ENCODE measurements around the gene ARHGAP29.

The ARHGAP29 gene

GRCh38 chr1:94225845-94226244 lies 11.5 kb downstream of the ARHGAP29 start:
- Histone ChIP-seq H3K4me2 (ENCODE audit: low read length) (no peak overlapping the region), H2AFZ (ENCODE audit: low read length) (no peak overlapping the region), H3F3A (ENCODE audit: insufficient read depth, low read length) (no peaks in the 10 kb centered on the region), H4K20me1 (ENCODE audit: insufficient read depth, low read length) (no peaks in the 10 kb centered on the region), H3K27me3 (ENCODE audit: insufficient read depth, low read length) (no peaks in the 10 kb centered on the region), H3K4me3 (ENCODE audit: low read depth, low read length, poor library complexity, severe bottlenecking) (no peak overlapping the region), H3K9me2 (ENCODE audit: low read depth, low read length) (no peaks in the 10 kb centered on the region), H3K79me2 (ENCODE audit: insufficient read depth, low read length) (no peaks in the 10 kb centered on the region), H3K9me3 (ENCODE audit: low read length) (no peaks in the 10 kb centered on the region), H3K27ac (ENCODE audit: low read depth, low read length, poor library complexity, severe bottlenecking) (no peak overlapping the region), H3K36me3 (ENCODE audit: insufficient read depth, low read length) (no peaks in the 10 kb centered on the region), H3K9ac (ENCODE audit: low read length) (no peak overlapping the region), H3K4me1 (ENCODE audit: insufficient read depth, low read length, severe bottlenecking) (no peaks in the 10 kb centered on the region)
- TF ChIP-seq CTCF (IDR thresholded peaks at IDR 0.05; ENCODE audit: low read length) (no peak), EZH2 (IDR thresholded peaks at IDR 0.05; ENCODE audit: borderline replicate concordance, low read length) (no peak)

GRCh38 chr1:94218332-94218731 lies 19.1 kb downstream of the ARHGAP29 start:
- Histone ChIP-seq H3K9me2 (ENCODE audit: low read depth, low read length) (no peaks in the 10 kb centered on the region), H3K36me3 (ENCODE audit: insufficient read depth, low read length) (no peaks in the 10 kb centered on the region), H3F3A (ENCODE audit: insufficient read depth, low read length) (no peaks in the 10 kb centered on the region), H4K20me1 (ENCODE audit: insufficient read depth, low read length) (no peaks in the 10 kb centered on the region), H3K9ac (ENCODE audit: low read length) (no peak overlapping the region), H3K4me2 (ENCODE audit: low read length) (no peak overlapping the region), H2AFZ (ENCODE audit: low read length) (no peak overlapping the region), H3K4me3 (ENCODE audit: low read depth, low read length, poor library complexity, severe bottlenecking) (no peak overlapping the region), H3K27me3 (ENCODE audit: insufficient read depth, low read length) (no peaks in the 10 kb centered on the region), H3K9me3 (ENCODE audit: low read length) (no peaks in the 10 kb centered on the region), H3K79me2 (ENCODE audit: insufficient read depth, low read length) (no peaks in the 10 kb centered on the region), H3K27ac (ENCODE audit: low read depth, low read length, poor library complexity, severe bottlenecking) (no peak overlapping the region), H3K4me1 (ENCODE audit: insufficient read depth, low read length, severe bottlenecking) (no peaks in the 10 kb centered on the region)
- TF ChIP-seq CTCF (IDR thresholded peaks at IDR 0.05; ENCODE audit: low read length) (no peak), EZH2 (IDR thresholded peaks at IDR 0.05; ENCODE audit: borderline replicate concordance, low read length) (no peak)

GRCh38 chr1:94215955-94216354 lies 21.4 kb downstream of the ARHGAP29 start:
- H3K9me3 ChIP-seq (ENCODE audit: low read length): no peaks in the 10 kb centered on the region
- no peak overlapping the region for H3K27ac ChIP-seq (ENCODE audit: low read depth, low read length, poor library complexity, severe bottlenecking)
- no peaks in the 10 kb centered on the region for H3K9me2 ChIP-seq (ENCODE audit: low read depth, low read length)
- no peaks in the 10 kb centered on the region for H4K20me1 ChIP-seq (ENCODE audit: insufficient read depth, low read length)
- H3F3A ChIP-seq (ENCODE audit: insufficient read depth, low read length): no peaks in the 10 kb centered on the region
- H3K4me2 ChIP-seq (ENCODE audit: low read length): no peak overlapping the region
- H2AFZ ChIP-seq (ENCODE audit: low read length): no peak overlapping the region
- no peak overlapping the region for H3K4me3 ChIP-seq (ENCODE audit: low read depth, low read length, poor library complexity, severe bottlenecking)
- H3K4me1 ChIP-seq (ENCODE audit: insufficient read depth, low read length, severe bottlenecking): no peaks in the 10 kb centered on the region
- TF ChIP-seq EZH2 (IDR thresholded peaks at IDR 0.05; ENCODE audit: borderline replicate concordance, low read length): no peak
- TF ChIP-seq CTCF (IDR thresholded peaks at IDR 0.05; ENCODE audit: low read length): no peak
- no peaks in the 10 kb centered on the region for H3K79me2 ChIP-seq (ENCODE audit: insufficient read depth, low read length)
- no peak overlapping the region for H3K9ac ChIP-seq (ENCODE audit: low read length)
- no peaks in the 10 kb centered on the region for H3K36me3 ChIP-seq (ENCODE audit: insufficient read depth, low read length)
- no peaks in the 10 kb centered on the region for H3K27me3 ChIP-seq (ENCODE audit: insufficient read depth, low read length)
